HG03565 (cell line): Measurements from ENCODE around the gene PPP4C.
"Not testable (repeated sequence)": the region's sequence is repeated elsewhere in the genome, so short reads cannot be mapped to it uniquely, and the experiment has no call there.

ENCODE experiments used
- ATAC-seq: cut with Tn5 transposase; IDR thresholded peaks from one replicate; pipeline ENCODE4 v1.9.1; 2021; ENCODE audit warnings: mild to moderate bottlenecking, moderate library complexity; ENCODE audit not compliant: unreplicated experiment

The PPP4C gene

DNA sequence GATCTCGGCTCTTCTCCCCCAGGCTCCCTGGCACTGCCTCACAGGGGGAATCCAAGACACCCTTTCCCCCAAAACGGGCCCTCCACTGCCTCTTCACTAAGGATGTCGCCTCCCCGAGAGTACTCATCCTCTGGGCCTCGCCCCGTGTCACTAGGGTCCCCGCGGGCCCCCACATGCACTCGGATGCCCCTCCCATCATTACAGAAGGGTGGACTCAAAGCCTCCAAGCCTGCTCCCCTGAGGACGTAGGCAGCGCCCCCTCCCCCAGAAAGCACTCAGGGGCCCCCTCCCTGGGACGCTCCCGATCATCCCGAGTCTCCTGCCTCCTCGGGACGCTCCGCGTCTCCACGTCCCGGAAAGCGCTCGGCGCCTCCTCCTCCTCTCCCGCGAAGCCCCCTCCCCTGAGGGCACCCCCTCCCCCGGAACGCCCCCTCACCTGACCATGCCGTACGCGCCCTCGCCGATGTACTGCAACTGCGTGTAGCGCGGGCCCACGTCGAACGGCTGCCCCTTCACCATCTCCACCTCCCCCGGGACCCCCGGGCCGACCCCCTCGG is 46.9 kb downstream of the PPP4C start:
- no peak for ATAC-seq

DNA sequence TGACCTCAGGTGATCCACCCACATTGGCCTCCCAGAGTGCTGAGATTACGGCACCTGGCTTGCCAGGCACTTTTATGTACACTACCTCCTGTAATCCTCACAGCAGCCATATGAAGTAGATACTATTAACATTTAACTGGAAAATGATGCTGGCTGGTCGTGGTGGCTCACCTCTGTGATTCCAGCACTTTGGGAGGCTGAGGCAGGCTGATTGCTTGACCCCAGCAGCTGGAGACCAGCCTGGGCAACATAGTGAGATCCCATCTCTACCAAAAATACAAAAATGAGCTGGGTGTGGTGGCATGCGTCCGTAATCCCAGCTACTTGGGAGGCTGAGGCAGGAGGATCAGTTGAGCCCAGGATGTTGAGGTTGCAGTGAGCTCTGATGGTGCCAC is 49.2 kb downstream of the PPP4C start:
- no peak for ATAC-seq

DNA sequence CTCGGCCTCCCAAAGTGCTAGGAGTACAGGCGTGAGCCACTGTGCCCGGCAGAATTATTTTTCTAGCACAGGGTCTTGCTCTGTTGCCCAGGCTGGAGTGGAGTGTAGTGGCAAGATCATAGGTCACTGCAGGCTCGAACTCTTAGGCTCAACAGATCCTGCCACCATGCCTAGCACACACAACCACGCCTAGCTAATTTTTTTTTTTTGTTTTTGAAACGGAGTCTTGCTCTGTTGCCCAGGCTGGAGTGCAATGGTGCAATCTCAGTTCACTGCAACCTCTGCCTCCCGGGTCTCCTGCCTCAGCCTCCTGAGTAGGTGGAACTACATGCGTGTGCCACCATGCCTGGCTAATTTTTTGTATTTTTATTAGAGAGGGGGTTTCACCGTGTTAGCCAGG is 49.9 kb downstream of the PPP4C start:
- not testable (repeated sequence) for ATAC-seq

DNA sequence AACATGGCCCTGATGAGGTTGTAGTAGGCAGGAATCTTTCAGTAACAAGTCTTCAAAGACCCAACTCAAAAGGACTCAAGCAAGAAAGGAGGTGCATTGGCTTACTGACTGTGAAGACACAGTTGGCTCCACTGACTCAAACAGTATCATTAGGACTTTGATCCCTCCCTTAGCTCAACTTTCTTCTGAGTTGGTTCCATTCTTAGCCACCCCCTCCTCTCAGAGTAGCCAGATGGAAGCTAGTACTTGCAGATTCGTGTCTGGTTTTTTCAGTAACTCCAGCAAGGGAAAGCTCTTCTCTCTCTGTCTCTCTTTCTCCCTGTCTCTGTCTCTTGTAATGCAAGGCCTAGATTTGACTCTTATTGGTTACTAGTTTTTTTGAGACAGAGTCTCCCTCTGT is 52.2 kb downstream of the PPP4C start:
- ATAC-seq = no peak

DNA sequence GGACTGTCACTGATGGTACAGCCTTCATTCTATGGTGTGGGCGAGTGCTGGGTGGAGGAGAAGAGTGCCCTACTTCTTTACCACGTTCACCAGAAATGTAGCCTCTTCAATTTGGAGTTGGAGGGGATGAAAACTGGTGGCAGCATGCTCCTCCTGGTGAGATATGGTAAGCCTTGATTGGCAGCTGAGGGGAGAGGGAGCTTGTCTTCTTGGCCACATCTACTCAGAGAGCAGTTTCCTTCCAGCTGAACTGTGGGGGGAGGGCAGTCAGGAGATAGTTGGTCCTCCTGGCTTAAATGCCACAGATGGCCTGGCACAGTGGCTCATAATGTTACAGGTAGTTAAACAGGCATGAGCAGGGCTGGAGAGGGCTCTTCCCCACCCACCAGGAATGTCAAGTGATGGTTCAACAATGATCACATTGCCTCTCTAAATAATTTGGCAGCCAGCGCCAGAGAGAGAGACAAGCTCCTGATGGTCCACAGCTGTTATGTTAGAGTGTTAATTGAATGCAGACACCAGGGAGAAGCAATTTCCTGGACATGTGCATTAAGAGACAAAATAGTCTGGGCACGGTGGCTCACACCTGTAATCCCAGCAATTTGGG is 56.2 kb downstream of the PPP4C start:
- ATAC-seq = no peak

DNA sequence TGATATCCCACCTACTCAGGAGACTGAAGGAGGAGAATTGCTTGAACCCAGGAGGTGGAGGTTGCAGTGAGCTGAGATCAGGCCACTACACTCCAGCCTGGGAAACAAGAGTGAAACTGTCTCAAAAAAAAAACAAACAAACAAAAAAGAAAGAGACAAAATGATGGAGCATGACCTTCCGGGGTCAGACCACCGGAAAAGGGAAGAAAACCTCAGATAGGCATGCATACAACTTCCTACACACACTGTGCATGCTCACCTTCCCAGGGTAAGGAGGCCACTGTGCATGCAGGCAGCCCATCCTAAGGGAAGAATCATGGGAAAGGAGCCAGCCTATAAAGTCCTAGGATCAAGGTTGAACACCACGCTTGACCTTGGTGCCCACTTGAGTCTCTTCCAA is 56.8 kb downstream of the PPP4C start:
- no peak for ATAC-seq
